ENCODE measurements around the gene IPO11.

GRCh38 chr5:62536783-62537182 lies 124.2 kb downstream of the IPO11 start:
- TF ChIP-seq CTCF (IDR thresholded peaks at IDR 0.05; ENCODE audit: insufficient read depth, low read length, poor library complexity, severe bottlenecking) (no peak), EZH2phosphoT487 (conservative IDR thresholded peaks at IDR 0.05; ENCODE audit: low read length) (no peak)
